Measurements from ENCODE around the gene ARHGAP23. TPM values are rescaled to one million over a fixed set of nuclear protein-coding genes. Genes with fewer than 3 reads are reported as not detected.

ARHGAP23 gene
- total and polyA plus RNA-seq, 2 experiments from 2014 or later: 16.0 to 30.0 TPM

- Histone ChIP-seq H3K4me1 (ENCODE audit: insufficient read depth) (peaks cover 18% of the 10 kb centered on the region), H3K27ac (no peak overlapping the region), H3K79me2 (no peaks in the 10 kb centered on the region), H3K9me3 (ENCODE audit: low read depth) (no peaks in the 10 kb centered on the region), H2AFZ (no peak overlapping the region), H3K4me3 (no peak overlapping the region), H3K4me2 (no peak overlapping the region), H4K20me1 (ENCODE audit: insufficient read depth, poor library complexity, severe bottlenecking) (peaks cover 18% of the 10 kb centered on the region), H3K27me3 (peaks cover 14% of the 10 kb centered on the region), H3K36me3 (replicated peaks; ENCODE audit: insufficient read depth, low read depth) (no peaks in the 10 kb centered on the region), H3K9me2 (replicated peaks; ENCODE audit: insufficient read depth) (no peaks in the 10 kb centered on the region)
- WGBS (ENCODE audit: low lambda C conversion rate, missing lambda C conversion rate): 76% methylated on average over 3 of the region's 3 CpGs
- DNase-seq (ENCODE audit: low spot score): no peak
- no peak for TF ChIP-seq CTCF (IDR thresholded peaks at IDR 0.05; ENCODE audit: poor library complexity)
- TF ChIP-seq EZH2phosphoT487 (IDR thresholded peaks at IDR 0.05; ENCODE audit: low read depth, severe bottlenecking, unreplicated experiment): no peak
- no peak for TF ChIP-seq EZH2 (IDR thresholded peaks at IDR 0.05; ENCODE audit: borderline replicate concordance)
These were observed 79.8 kb downstream of the ARHGAP23 start for GRCh38 chr17:38507921-38508569.

GRCh38 chr17:38508570-38508950, 80.3 kb downstream of the ARHGAP23 start:
- no peaks in the 10 kb centered on the region for H3K79me2 ChIP-seq
- peaks cover 18% of the 10 kb centered on the region for H4K20me1 ChIP-seq (ENCODE audit: insufficient read depth, poor library complexity, severe bottlenecking)
- H3K9me2 ChIP-seq (replicated peaks; ENCODE audit: insufficient read depth): no peaks in the 10 kb centered on the region
- H3K27me3 ChIP-seq: peaks cover 14% of the 10 kb centered on the region
- DNase-seq (ENCODE audit: low spot score): no peak
- no peaks in the 10 kb centered on the region for H3K36me3 ChIP-seq (replicated peaks; ENCODE audit: insufficient read depth, low read depth)
- H3K4me3 ChIP-seq: no peak overlapping the region
- H3K4me1 ChIP-seq (ENCODE audit: insufficient read depth): peaks cover 18% of the 10 kb centered on the region
- TF ChIP-seq CTCF (IDR thresholded peaks at IDR 0.05; ENCODE audit: poor library complexity) (no peak), EZH2phosphoT487 (IDR thresholded peaks at IDR 0.05; ENCODE audit: low read depth, severe bottlenecking, unreplicated experiment) (no peak), EZH2 (IDR thresholded peaks at IDR 0.05; ENCODE audit: borderline replicate concordance) (no peak)
- no peak overlapping the region for H3K27ac ChIP-seq
- H2AFZ ChIP-seq: no peak overlapping the region
- H3K4me2 ChIP-seq: no peak overlapping the region
- no peaks in the 10 kb centered on the region for H3K9me3 ChIP-seq (ENCODE audit: low read depth)
- WGBS (ENCODE audit: low lambda C conversion rate, missing lambda C conversion rate): 95% methylated on average over 6 of the region's 6 CpGs

GRCh38 chr17:38508954-38509771, 80.9 kb downstream of the ARHGAP23 start:
- H3K4me2 ChIP-seq: peak overlapping the region; percentile 86
- no peaks in the 10 kb centered on the region for H3K9me3 ChIP-seq (ENCODE audit: low read depth)
- 26% methylated on average over 22 of the region's 27 CpGs for WGBS (ENCODE audit: low lambda C conversion rate, missing lambda C conversion rate)
- H3K4me1 ChIP-seq (ENCODE audit: insufficient read depth): peaks cover 18% of the 10 kb centered on the region
- H3K27me3 ChIP-seq: peaks cover 14% of the 10 kb centered on the region
- H2AFZ ChIP-seq: no peak overlapping the region
- H3K79me2 ChIP-seq: no peaks in the 10 kb centered on the region
- TF ChIP-seq EZH2phosphoT487 (IDR thresholded peaks at IDR 0.05; ENCODE audit: low read depth, severe bottlenecking, unreplicated experiment) (no peak), CTCF (IDR thresholded peaks at IDR 0.05; ENCODE audit: poor library complexity) (peak; percentile 68)
- H3K36me3 ChIP-seq (replicated peaks; ENCODE audit: insufficient read depth, low read depth): no peaks in the 10 kb centered on the region
- no peak overlapping the region for H3K4me3 ChIP-seq
- H4K20me1 ChIP-seq (ENCODE audit: insufficient read depth, poor library complexity, severe bottlenecking): peaks cover 18% of the 10 kb centered on the region
- DNase-seq (ENCODE audit: low spot score): peak; percentile 95
- no peaks in the 10 kb centered on the region for H3K9me2 ChIP-seq (replicated peaks; ENCODE audit: insufficient read depth)
- H3K27ac ChIP-seq: no peak overlapping the region

All from hepatocyte (in vitro differentiated cells).